ENCODE data around the gene PRRC2C. TPM values are rescaled to one million over a fixed set of nuclear protein-coding genes. Genes with fewer than 3 reads are reported as not detected.

Gene PRRC2C
- total RNA-seq, 1 donor from 2014 or later = 155 TPM

DNA sequence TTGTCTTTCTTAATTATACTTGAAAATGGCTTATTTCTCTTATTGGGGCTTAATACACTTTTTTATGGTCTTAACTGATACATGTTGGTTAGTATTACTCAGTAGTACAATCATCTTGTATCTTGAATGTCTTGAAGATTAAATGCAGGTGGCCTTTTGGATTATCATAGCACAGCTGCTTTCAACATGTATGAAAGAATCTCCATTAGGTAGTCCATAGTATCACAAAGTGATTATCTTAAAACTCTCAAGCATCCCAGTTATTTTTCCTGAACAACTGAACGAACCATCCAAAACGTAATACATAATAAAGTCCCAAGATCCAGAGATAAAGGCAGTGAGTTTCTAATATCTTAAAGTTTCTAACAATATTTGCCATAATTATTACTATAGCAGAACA lies 85.0 kb downstream of the PRRC2C start:
- Histone ChIP-seq H3K27ac (no peak overlapping the region), H3K4me3 (no peak overlapping the region), H3K27me3 (no peaks in the 10 kb centered on the region), H3K9me3 (no peaks in the 10 kb centered on the region), H3K4me1 (no peaks in the 10 kb centered on the region), H3K36me3 (peaks cover 98% of the 10 kb centered on the region)
- no peak for TF ChIP-seq CTCF (IDR thresholded peaks at IDR 0.05)
- no peak for DNase-seq
- intact Hi-C loops (cut with DNase I) = loop anchor here (10.0 kb wide), 1 partner anchor 45 kb away; no protein-coding TSS in a partner anchor
- ATAC-seq = no peak

GRCh38 chr1:171576144-171576543 lies 90.8 kb downstream of the PRRC2C start:
- no peak for TF ChIP-seq CTCF (IDR thresholded peaks at IDR 0.05)
- no peaks in the 10 kb centered on the region for H3K4me1 ChIP-seq
- no peaks in the 10 kb centered on the region for H3K9me3 ChIP-seq
- ATAC-seq = no peak
- DNase-seq = no peak
- no peak overlapping the region for H3K27ac ChIP-seq
- H3K27me3 ChIP-seq = no peaks in the 10 kb centered on the region
- intact Hi-C loops (cut with DNase I) = loop anchor here (10.0 kb wide), 1 partner anchor 51 kb away; no protein-coding TSS in a partner anchor
- H3K36me3 ChIP-seq = peaks cover 99% of the 10 kb centered on the region
- no peak overlapping the region for H3K4me3 ChIP-seq

DNA sequence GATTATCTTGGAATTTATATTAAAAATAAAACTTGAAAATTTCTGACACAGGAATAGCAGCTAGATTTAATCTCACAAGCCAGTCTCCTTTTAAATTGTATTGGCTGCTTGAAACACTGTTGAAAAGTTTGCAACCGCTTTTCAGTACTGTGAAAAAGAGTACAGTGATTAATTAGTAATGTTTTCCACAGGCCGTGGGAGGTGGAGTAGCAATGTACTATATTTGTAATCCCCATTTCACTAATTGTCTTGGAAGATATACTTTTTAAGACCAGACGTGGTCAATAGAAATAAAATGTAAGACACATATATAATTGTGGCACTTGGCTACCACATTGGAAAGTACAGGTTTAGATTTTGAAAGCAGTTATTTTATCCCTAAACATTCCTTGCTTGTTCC lies 95.9 kb downstream of the PRRC2C start:
- Histone ChIP-seq H3K27ac (no peak overlapping the region), H3K36me3 (peaks cover 100% of the 10 kb centered on the region), H3K4me1 (no peaks in the 10 kb centered on the region), H3K27me3 (no peaks in the 10 kb centered on the region), H3K9me3 (no peaks in the 10 kb centered on the region), H3K4me3 (no peak overlapping the region)
- ATAC-seq (no peak), DNase-seq (no peak)
- no peak for TF ChIP-seq CTCF (IDR thresholded peaks at IDR 0.05)
- intact Hi-C loops (cut with DNase I) = no loop called here

GRCh38 chr1:171581766-171582165 lies 96.4 kb downstream of the PRRC2C start:
- no peak for TF ChIP-seq CTCF (IDR thresholded peaks at IDR 0.05)
- H3K36me3 ChIP-seq = peaks cover 100% of the 10 kb centered on the region
- intact Hi-C loops (cut with DNase I) = no loop called here
- no peak overlapping the region for H3K4me3 ChIP-seq
- H3K27me3 ChIP-seq = no peaks in the 10 kb centered on the region
- no peak for ATAC-seq
- H3K9me3 ChIP-seq = no peaks in the 10 kb centered on the region
- no peak overlapping the region for H3K27ac ChIP-seq
- no peaks in the 10 kb centered on the region for H3K4me1 ChIP-seq
- DNase-seq = no peak

GRCh38 chr1:171582589-171582988 lies 97.3 kb downstream of the PRRC2C start:
- H3K27me3 ChIP-seq = no peaks in the 10 kb centered on the region
- H3K36me3 ChIP-seq = peaks cover 100% of the 10 kb centered on the region
- no peak overlapping the region for H3K27ac ChIP-seq
- H3K9me3 ChIP-seq = no peaks in the 10 kb centered on the region
- no peak overlapping the region for H3K4me3 ChIP-seq
- DNase-seq (no peak), ATAC-seq (no peak)
- intact Hi-C loops (cut with DNase I) = no loop called here
- no peaks in the 10 kb centered on the region for H3K4me1 ChIP-seq
- no peak for TF ChIP-seq CTCF (IDR thresholded peaks at IDR 0.05)

- ATAC-seq = no peak
- Histone ChIP-seq H3K36me3 (peaks cover 100% of the 10 kb centered on the region), H3K27me3 (no peaks in the 10 kb centered on the region)
Observed at GRCh38 chr1:171583591-171584201, 98.4 kb downstream of the PRRC2C start.

More at GRCh38 chr1:171583591-171584201, 98.4 kb downstream of the PRRC2C start:
- DNase-seq = no peak
- intact Hi-C loops (cut with DNase I) = no loop called here
- H3K9me3 ChIP-seq = no peaks in the 10 kb centered on the region
- no peak for TF ChIP-seq CTCF (IDR thresholded peaks at IDR 0.05)
- H3K27ac ChIP-seq = no peak overlapping the region
- H3K4me1 ChIP-seq = no peaks in the 10 kb centered on the region
- no peak overlapping the region for H3K4me3 ChIP-seq
